OCI-LY3 (cell line): Measurements from ENCODE around the gene WWP2.

ENCODE experiments used
- CTCF ChIP-seq: fragments of 200-600, 300-600 bp; sonication (generic); IDR thresholded peaks from 2 replicates; pipeline ENCODE4 v1.5.1; 2014; ENCODE audit warnings: antibody characterized with exemption, low read length, low read depth
- EZH2phosphoT487 ChIP-seq: fragments of 200-600 bp; shearing (Covaris generic); IDR thresholded peaks from 2 replicates; pipeline ENCODE4 v1.6.1; 2018; ENCODE audit warnings: antibody characterized with exemption, mixed run types, low read depth

DNA sequence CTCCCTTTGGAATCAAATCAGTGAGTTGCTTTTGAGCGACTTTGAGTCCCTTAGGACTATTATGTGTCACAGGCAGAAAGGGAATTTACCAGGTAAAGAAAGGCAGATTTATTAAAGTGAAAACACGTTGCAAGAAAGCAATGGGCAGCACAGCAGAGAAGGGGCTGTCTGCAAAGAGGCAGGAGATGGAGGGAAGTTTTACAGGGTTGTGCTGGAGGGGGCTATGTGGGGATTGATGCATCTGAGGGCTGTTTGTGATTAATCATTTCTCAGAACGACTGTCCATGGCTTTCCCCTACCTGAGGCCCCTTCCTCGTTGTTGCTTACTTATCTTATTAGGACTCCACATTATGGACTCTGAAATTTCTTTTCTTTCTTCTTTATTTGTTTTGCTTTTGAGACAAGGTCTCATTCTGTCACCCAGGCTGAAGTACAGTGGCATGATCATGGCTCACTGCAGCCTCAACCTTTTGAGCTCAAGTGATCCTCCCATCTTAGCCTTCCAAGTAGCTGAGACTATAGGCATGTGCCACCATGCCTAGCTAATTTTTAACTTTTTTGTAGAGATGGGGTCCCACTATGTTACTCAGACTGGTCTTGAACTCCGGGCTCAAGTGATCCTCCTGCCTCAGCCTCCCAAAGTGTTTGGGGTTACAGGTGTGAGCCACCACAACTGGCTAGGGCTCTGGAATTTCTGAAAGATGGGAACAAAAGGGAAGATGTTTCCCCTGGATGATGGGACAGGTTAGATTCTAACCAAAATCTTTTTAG lies 5.5 kb downstream of the WWP2 start:
- no peak for TF ChIP-seq CTCF
- no peak for TF ChIP-seq EZH2phosphoT487
